ENCODE results near the gene OPCML. TPM values are rescaled to one million over a fixed set of nuclear protein-coding genes. Genes with fewer than 3 reads are reported as not detected.

The OPCML gene
- total RNA-seq = 23.2 TPM

DNA sequence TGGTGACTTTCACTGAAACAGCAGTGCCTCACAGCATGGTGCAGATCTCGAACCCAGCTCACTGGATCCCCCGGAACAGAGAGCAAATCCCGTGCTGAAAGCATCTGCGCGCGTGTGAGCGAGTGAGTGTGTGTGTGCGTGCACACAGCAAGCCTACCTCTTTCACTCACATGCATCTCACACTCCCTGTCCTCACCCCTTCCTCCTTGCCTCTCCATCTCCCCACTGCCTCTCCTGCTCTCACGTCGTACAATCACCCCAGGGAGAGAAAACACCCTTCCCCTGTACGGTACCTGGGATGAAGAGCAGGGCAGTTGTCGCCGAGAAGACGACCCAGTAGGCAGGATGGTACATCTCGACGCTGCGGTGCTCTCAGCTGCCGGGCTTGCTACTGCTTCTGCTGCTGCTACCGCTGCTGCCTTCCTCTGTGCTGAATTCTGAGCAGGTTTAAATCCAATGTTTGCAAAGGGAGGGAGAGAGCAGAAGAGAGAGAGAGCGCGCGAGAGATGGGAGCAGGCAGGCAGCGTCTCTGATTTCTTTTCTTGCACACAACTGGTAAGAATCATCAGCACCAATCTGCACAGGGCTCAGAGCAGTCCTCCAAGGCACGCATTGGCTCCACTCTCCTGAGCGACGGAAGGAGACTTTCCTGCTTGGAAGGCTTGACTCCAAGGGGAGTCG lies at the start of gene OPCML:
Gene OPCML, minus strand, starts transcription at position 531 of the 681 bp plus-strand sequence.

All from camera-type eye (tissue), 1 donor.